ENCODE data around the gene KCNK18. TPM values are rescaled to one million over a fixed set of nuclear protein-coding genes. Genes with fewer than 3 reads are reported as not detected.

KCNK18 gene
- total RNA-seq, 3 donors from 2014 or later = not detected

DNA sequence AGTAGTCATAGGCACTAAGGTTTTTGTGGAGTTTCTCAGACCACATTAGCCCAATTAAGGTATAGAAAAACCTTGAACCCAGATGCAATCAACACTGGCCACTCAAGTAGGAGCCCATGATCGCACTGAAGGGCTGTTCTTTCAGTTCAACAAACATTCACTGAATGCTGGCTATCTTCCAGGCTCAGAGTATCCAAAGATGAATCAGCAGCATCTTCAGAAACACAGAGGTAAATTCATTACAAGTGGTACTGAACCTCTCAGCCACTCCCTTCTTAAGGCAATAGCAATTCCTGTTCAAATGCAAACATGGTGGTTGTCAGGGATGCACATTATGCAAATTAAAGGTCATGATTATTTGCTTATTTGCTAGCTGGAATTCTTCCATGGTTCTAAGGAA, 17.1 kb downstream of the KCNK18 start:
- no peaks in the 10 kb centered on the region for H3K36me3 ChIP-seq
- intact Hi-C loops (cut with DNase I; ENCODE audit: low total_unique reads) = no loop called here
- H3K4me1 ChIP-seq = peaks cover 3 to 10% of the 10 kb centered on the region in 2 donors
- peaks cover 0 to 13% of the 10 kb centered on the region in 2 donors for H3K27me3 ChIP-seq
- no peak overlapping the region for H3K27ac ChIP-seq
- DNase-seq (ENCODE audit: low spot score in 2 of 2) = no peak
- TF ChIP-seq POLR2A (IDR thresholded peaks at IDR 0.05) = no peak
- no peak for TF ChIP-seq POLR2AphosphoS5 (IDR thresholded peaks at IDR 0.05)
- TF ChIP-seq, protein P1, sequence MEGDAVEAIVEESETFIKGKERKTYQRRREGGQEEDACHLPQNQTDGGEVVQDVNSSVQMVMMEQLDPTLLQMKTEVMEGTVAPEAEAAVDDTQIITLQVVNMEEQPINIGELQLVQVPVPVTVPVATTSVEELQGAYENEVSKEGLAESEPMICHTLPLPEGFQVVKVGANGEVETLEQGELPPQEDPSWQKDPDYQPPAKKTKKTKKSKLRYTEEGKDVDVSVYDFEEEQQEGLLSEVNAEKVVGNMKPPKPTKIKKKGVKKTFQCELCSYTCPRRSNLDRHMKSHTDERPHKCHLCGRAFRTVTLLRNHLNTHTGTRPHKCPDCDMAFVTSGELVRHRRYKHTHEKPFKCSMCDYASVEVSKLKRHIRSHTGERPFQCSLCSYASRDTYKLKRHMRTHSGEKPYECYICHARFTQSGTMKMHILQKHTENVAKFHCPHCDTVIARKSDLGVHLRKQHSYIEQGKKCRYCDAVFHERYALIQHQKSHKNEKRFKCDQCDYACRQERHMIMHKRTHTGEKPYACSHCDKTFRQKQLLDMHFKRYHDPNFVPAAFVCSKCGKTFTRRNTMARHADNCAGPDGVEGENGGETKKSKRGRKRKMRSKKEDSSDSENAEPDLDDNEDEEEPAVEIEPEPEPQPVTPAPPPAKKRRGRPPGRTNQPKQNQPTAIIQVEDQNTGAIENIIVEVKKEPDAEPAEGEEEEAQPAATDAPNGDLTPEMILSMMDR (IDR thresholded peaks at IDR 0.05) = no peak
- peaks cover 5 to 28% of the 10 kb centered on the region in 2 donors for H3K9me3 ChIP-seq
- no peak overlapping the region for H3K4me3 ChIP-seq

DNA sequence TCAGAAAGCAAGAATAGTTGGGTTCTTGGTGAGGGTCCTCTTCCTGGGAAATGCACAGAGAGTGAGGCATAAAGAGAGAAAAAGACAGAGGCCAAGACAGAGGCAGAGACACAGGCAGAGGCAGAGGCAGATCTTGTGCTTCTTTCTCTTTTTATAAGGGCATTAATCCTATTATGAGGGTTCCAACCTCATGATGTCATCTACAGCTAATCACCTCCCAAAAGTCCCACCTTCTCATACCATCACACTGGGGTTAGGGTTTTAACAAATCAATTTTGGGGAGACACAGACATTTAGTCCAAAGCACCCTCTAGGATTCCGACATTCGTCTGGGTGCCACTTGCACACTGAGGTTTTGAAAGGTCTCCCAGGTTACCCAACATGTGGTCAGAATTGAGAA, 17.8 kb downstream of the KCNK18 start:
- TF ChIP-seq, protein P1 (IDR thresholded peaks at IDR 0.05) = no peak
- TF ChIP-seq POLR2A (IDR thresholded peaks at IDR 0.05) (no peak), POLR2AphosphoS5 (IDR thresholded peaks at IDR 0.05) (no peak)
- intact Hi-C loops (cut with DNase I; ENCODE audit: low total_unique reads) = no loop called here
- Histone ChIP-seq H3K9me3 (peaks cover 5 to 28% of the 10 kb centered on the region in 2 donors), H3K36me3 (no peaks in the 10 kb centered on the region), H3K4me3 (no peak overlapping the region), H3K27ac (no peak overlapping the region), H3K27me3 (peaks cover 0 to 13% of the 10 kb centered on the region in 2 donors), H3K4me1 (peaks cover 3 to 10% of the 10 kb centered on the region in 2 donors)
- DNase-seq (ENCODE audit: low spot score in 2 of 2) = no peak

DNA sequence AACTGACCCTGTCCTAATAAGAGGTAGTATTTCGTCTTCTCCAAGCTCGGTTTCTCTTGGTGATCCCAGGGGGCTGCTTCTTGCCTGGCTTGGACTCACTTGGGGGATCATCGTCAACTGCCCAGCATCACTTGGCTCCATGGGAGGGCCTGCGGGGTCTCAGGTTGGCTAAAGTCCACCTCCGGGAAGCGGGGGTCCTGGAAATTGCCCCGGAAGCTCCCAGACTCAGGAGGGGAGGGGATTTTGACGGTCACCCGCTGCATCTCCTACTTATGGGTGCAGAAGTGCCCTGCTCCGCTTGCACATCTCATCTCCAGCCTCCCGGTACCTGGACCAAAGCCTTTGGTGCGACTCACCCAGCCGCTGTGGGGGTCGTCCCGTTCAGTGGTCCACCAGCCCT, 18.7 kb downstream of the KCNK18 start:
- TF ChIP-seq POLR2AphosphoS5 (IDR thresholded peaks at IDR 0.05) (no peak), POLR2A (IDR thresholded peaks at IDR 0.05) (no peak)
- TF ChIP-seq, protein P1 (IDR thresholded peaks at IDR 0.05) = no peak
- H3K27ac ChIP-seq = no peak overlapping the region
- peaks cover 0 to 15% of the 10 kb centered on the region in 2 donors for H3K27me3 ChIP-seq
- H3K36me3 ChIP-seq = no peaks in the 10 kb centered on the region
- H3K4me1 ChIP-seq = peaks cover 3 to 10% of the 10 kb centered on the region in 2 donors
- intact Hi-C loops (cut with DNase I; ENCODE audit: low total_unique reads) = no loop called here
- no peak for DNase-seq (ENCODE audit: low spot score in 2 of 2)
- H3K9me3 ChIP-seq = peaks cover 4 to 25% of the 10 kb centered on the region in 2 donors
- H3K4me3 ChIP-seq = peak overlapping the region in 1 of 3 donors; percentile 70

DNA sequence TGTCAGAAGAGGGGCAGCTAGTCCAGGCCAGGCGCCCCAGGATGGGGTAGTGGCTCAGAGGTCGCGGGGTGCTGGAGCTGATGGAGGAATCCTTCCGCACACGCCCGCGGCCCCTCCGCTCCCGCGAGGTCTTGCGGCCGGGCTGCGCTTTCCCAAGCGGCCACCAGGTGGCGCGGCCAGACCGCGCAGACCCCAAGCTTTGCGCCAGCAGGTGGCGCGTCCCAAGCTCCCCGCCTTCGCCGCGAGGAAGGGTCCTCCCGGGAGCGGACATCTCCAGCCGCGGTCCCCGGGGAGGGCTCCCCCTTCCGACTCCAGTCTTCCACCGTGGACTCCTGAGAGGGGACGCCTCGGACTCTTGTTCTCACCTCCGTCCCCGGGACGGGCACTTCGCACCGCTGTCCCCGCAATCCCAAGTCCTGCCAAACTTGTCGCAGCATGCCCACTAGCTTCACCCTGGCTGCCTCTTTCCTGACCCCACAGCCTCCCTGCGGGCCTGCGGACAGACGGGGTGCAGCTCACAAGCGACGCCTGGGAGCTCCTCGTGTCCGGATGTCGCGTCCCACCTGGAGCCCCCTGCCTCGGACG, 19.4 kb downstream of the KCNK18 start:
- peaks cover 0 to 16% of the 10 kb centered on the region in 2 donors for H3K27me3 ChIP-seq
- peak overlapping the region; percentile 28 to 70 (median 46) for H3K4me3 ChIP-seq
- H3K27ac ChIP-seq = no peak overlapping the region
- DNase-seq (ENCODE audit: low spot score in 2 of 2) = peak; percentile 20 to 62
- H3K4me1 ChIP-seq = peaks cover 3 to 10% of the 10 kb centered on the region in 2 donors
- TF ChIP-seq, protein P1 (IDR thresholded peaks at IDR 0.05) = peak; percentile 97 to 99 (median 99)
- TF ChIP-seq POLR2A (IDR thresholded peaks at IDR 0.05) = no peak
- H3K9me3 ChIP-seq = peaks cover 0 to 18% of the 10 kb centered on the region in 2 donors
- no peaks in the 10 kb centered on the region for H3K36me3 ChIP-seq
- intact Hi-C loops (cut with DNase I; ENCODE audit: low total_unique reads) = no loop called here

DNA sequence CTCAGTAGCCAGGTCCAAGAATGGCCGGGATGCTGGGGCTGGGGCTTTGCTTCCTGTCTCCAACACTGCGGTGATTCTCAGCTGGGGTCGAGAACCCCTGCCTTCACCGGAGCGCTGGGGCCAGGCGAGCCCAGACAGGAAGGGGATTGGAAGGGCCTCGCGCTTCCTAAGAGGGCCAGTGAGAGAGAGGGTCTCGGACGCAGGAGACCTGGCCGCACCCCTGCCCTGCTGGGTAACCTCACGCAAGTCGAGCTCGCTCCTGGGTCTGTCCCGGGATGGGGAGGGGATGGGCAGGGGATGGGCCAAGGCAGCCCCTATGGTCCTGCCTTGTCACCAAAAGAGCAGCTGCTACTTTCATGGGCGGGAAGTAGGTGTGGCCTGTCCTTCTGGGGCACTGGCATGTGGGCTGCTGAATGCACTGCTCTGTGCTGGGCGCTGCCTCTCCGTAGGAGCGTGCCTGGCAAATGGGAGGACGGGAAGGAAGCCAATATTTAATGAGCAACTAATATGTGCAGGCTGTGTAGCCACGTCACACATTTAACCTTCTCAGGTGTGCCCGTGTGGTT, 20.0 kb downstream of the KCNK18 start:
- Histone ChIP-seq H3K36me3 (no peaks in the 10 kb centered on the region), H3K27me3 (peaks cover 0 to 16% of the 10 kb centered on the region in 2 donors), H3K4me3 (peak overlapping the region; percentile 28 to 70 (median 46)), H3K9me3 (peaks cover 0 to 13% of the 10 kb centered on the region in 2 donors), H3K4me1 (peaks cover 3 to 10% of the 10 kb centered on the region in 2 donors), H3K27ac (no peak overlapping the region)
- intact Hi-C loops (cut with DNase I; ENCODE audit: low total_unique reads) = no loop called here
- no peak for DNase-seq (ENCODE audit: low spot score in 2 of 2)
- TF ChIP-seq, protein P1 (IDR thresholded peaks at IDR 0.05) = no peak
- TF ChIP-seq POLR2AphosphoS5 (IDR thresholded peaks at IDR 0.05) = no peak
- TF ChIP-seq POLR2A (IDR thresholded peaks at IDR 0.05) = no peak

Measured in breast epithelium (tissue), 4 donors.